Measurements from ENCODE around the gene CENPF. TPM values are rescaled to one million over a fixed set of nuclear protein-coding genes. Genes with fewer than 3 reads are reported as not detected.
"Not testable (repeated sequence)": the region's sequence is repeated elsewhere in the genome, so short reads cannot be mapped to it uniquely, and the experiment has no call there.

Gene CENPF
- total RNA-seq, 1 donor from 2014 or later = 62.1 TPM

GRCh38 chr1:214571281-214571680, 31.7 kb upstream of the CENPF start:
- H3K27ac Mint-ChIP-seq = no peak overlapping the region
- no peaks in the 10 kb centered on the region for H3K4me1 Mint-ChIP-seq (ENCODE audit: low read depth)
- peaks cover 6% of the 10 kb centered on the region for H3K9me3 Mint-ChIP-seq (ENCODE audit: low read depth)

GRCh38 chr1:214573386-214574318, 29.3 kb upstream of the CENPF start:
- Mint-ChIP-seq H3K4me3 (ENCODE audit: low read depth) (no peak overlapping the region), H3K27ac (no peak overlapping the region), H3K36me3 (ENCODE audit: insufficient read depth) (no peaks in the 10 kb centered on the region), H3K9me3 (ENCODE audit: low read depth) (peaks cover 11% of the 10 kb centered on the region), H3K27me3 (no peaks in the 10 kb centered on the region), H3K4me1 (ENCODE audit: low read depth) (no peaks in the 10 kb centered on the region)
- TF ChIP-seq, protein P1, sequence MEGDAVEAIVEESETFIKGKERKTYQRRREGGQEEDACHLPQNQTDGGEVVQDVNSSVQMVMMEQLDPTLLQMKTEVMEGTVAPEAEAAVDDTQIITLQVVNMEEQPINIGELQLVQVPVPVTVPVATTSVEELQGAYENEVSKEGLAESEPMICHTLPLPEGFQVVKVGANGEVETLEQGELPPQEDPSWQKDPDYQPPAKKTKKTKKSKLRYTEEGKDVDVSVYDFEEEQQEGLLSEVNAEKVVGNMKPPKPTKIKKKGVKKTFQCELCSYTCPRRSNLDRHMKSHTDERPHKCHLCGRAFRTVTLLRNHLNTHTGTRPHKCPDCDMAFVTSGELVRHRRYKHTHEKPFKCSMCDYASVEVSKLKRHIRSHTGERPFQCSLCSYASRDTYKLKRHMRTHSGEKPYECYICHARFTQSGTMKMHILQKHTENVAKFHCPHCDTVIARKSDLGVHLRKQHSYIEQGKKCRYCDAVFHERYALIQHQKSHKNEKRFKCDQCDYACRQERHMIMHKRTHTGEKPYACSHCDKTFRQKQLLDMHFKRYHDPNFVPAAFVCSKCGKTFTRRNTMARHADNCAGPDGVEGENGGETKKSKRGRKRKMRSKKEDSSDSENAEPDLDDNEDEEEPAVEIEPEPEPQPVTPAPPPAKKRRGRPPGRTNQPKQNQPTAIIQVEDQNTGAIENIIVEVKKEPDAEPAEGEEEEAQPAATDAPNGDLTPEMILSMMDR (IDR thresholded peaks at IDR 0.05; ENCODE audit: unreplicated experiment) = no peak
- no peak for DNase-seq (ENCODE audit: low spot score, unreplicated experiment)

More at GRCh38 chr1:214571281-214571680, 31.7 kb upstream of the CENPF start:
- DNase-seq (ENCODE audit: low spot score, unreplicated experiment) = no peak
- H3K27me3 Mint-ChIP-seq = no peaks in the 10 kb centered on the region
- H3K36me3 Mint-ChIP-seq (ENCODE audit: insufficient read depth) = no peaks in the 10 kb centered on the region
- TF ChIP-seq, protein P1 (IDR thresholded peaks at IDR 0.05; ENCODE audit: unreplicated experiment) = no peak
- H3K4me3 Mint-ChIP-seq (ENCODE audit: low read depth) = no peak overlapping the region

DNA sequence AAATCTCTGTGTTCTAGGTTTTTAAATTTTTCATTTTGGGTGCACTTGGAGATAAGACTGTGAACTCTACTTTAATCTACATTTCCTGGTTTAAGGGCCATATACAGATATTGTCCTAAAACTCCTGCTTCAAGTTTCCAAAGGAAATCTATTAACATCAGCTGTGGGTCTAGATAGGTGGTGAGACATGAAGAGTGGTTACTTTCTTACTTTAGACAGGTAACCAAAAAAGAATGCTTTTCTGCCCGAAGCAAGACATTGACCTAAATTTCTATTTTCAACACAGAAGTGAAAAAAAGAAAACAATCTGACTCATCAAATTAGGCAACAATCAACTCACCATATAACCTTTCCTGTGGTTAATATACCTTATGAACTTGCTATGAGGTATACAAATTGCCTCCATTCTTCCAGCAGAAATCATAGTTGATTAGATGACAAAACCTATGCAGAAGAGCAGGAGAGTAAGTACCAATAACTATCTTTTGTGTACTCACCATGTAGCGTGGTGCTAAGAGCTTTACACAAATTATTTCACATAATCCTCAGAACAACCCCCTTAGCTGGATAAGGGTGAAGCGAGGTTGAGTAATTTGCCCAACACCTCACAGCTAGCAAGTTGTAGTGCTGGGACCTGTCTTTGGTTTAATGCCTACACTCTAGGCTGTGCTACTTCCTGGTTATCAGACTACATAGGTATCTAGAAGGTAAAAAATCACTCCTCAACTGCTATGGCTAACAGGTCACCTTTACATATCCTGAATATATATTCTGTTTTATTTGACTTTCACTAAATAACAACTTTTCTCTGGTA, 28.2 kb upstream of the CENPF start:
- Mint-ChIP-seq H3K4me1 (ENCODE audit: low read depth) (no peaks in the 10 kb centered on the region), H3K9me3 (ENCODE audit: low read depth) (peaks cover 11% of the 10 kb centered on the region), H3K4me3 (ENCODE audit: low read depth) (no peak overlapping the region), H3K27ac (no peak overlapping the region), H3K36me3 (ENCODE audit: insufficient read depth) (no peaks in the 10 kb centered on the region), H3K27me3 (no peaks in the 10 kb centered on the region)
- TF ChIP-seq, protein P1 (IDR thresholded peaks at IDR 0.05; ENCODE audit: unreplicated experiment) = no peak
- no peak for DNase-seq (ENCODE audit: low spot score, unreplicated experiment)

DNA sequence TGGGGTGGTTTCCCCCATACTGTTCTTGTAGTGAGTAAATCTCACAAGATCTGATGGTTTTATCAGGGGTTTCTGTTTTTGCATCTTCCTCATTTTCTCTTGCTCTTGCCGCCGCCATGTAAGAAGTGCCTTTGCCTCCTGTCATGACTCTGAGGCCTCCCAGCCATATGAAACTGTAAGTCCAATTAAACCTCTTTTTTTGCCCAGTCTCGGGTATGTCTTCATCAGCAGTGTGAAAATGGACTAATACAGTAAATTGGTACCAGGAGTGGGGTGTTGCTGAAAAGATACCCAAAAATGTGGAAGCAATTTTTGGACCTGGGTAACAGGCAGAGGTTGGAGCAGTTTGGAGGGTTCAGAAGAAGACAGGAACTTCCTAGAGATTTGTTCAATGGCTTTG, 26.9 kb upstream of the CENPF start:
- not testable (repeated sequence) for H3K4me1 Mint-ChIP-seq (ENCODE audit: low read depth)
- H3K9me3 Mint-ChIP-seq (ENCODE audit: low read depth) = peaks cover 11% of the 10 kb centered on the region

DNA sequence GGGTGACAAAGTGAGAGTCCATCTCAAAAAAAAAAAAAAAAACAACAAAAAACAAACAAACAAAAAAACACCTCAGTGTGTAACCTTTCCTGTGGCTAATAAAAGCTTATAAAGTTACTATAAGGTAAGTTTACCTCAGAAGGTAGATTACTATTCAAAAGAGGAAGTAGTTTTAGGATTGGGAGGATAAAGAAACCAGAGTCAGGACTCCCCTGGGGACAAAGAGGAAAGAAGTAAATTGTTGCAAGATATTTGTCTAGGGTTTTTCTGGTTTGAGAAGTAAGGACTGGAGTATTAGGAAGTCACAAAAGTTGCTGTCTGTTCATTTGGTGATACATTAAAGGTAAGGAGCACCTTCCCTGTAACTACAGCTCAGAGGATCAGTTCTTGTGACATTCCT, 23.8 kb upstream of the CENPF start:
- Mint-ChIP-seq H3K27me3 (no peaks in the 10 kb centered on the region), H3K4me3 (ENCODE audit: low read depth) (no peak overlapping the region), H3K27ac (no peak overlapping the region), H3K9me3 (ENCODE audit: low read depth) (peaks cover 11% of the 10 kb centered on the region), H3K4me1 (ENCODE audit: low read depth) (peaks cover 4% of the 10 kb centered on the region), H3K36me3 (ENCODE audit: insufficient read depth) (no peaks in the 10 kb centered on the region)
- DNase-seq (ENCODE audit: low spot score, unreplicated experiment) = no peak
- TF ChIP-seq, protein P1 (IDR thresholded peaks at IDR 0.05; ENCODE audit: unreplicated experiment) = no peak

More for the DNA sequence above, 26.9 kb upstream of the CENPF start:
- not testable (repeated sequence) for H3K27ac Mint-ChIP-seq; H3K4me3 Mint-ChIP-seq (ENCODE audit: low read depth); H3K36me3 Mint-ChIP-seq (ENCODE audit: insufficient read depth); DNase-seq (ENCODE audit: low spot score, unreplicated experiment); H3K27me3 Mint-ChIP-seq
